GM12878 (cell line): Measurements from ENCODE around the gene HEPACAM2. TPM values are rescaled to one million over a fixed set of nuclear protein-coding genes. Genes with fewer than 3 reads are reported as not detected.
A peak's percentile ranks its signal among the peaks of the same experiment; 100 is the strongest.

Experiments
- ATAC-seq: fragments of 200-7000 bp; cut with Tn5 transposase; 3 replicates; pipeline ENCODE4 v1.9.1; 2020; ENCODE audit warnings: mild to moderate bottlenecking, moderate library complexity
- BruUV-seq: library from RNA; stranded (reverse); fragments of 400-500 nt; replicated peaks from 2 replicates; lab custom pipeline; 2021; lab: Mats Ljungman, UMichigan
- CTCF ChIA-PET: fragments of 300-600 bp; sonication (Branson Sonifier 250); formaldehyde crosslinking; extraction: SDS; loops from one replicate; lab custom pipeline; 2021; ENCODE audit warnings: inconsistent platforms; lab: Yijun Ruan, JAX
- POLR2A ChIA-PET: fragments of 350-600 bp; formaldehyde crosslinking; extraction: SDS; loops from one replicate; lab custom pipeline; 2021; ENCODE audit warnings: inconsistent platforms; lab: Charles Lee
- RAD21 ChIA-PET: fragments of 300-600 bp; sonication (Branson Sonifier 250); formaldehyde crosslinking; loops from one replicate; lab custom pipeline; 2023; ENCODE audit warnings: antibody characterized with exemption; ENCODE audit not compliant: unreplicated experiment; lab: Charles Lee
- SMC1A ChIA-PET: fragments of 300-600 bp; sonication (Branson Sonifier 250); formaldehyde crosslinking; loops from one replicate; lab custom pipeline; 2023; ENCODE audit not compliant: unreplicated experiment, uncharacterized antibody; lab: Charles Lee
- DNase-seq: peaks from one replicate; pipeline ENCODE4 v3.0.0-alpha.2; 2011; ENCODE audit warnings: low read depth, low spot score
- FAIRE-seq: peaks from 3 replicates; lab custom pipeline; 2011; peaks lifted over from hg19 to GRCh38; lab: Jason Lieb, UNC
- H2AFZ ChIP-seq: 2 replicates; pipeline ENCODE4 v1.6.0; 2011; ENCODE audit warnings: low read depth, low read length, control low read depth; ENCODE audit not compliant: control insufficient read depth
- H3K27ac ChIP-seq: 2 replicates; pipeline ENCODE4 v1.5.1; 2011; ENCODE audit warnings: control low read depth; ENCODE audit not compliant: control insufficient read depth, insufficient read depth
- H3K27me3 ChIP-seq, 2 experiments: replicated peaks in 1 of 2; 2 replicates each; pipeline versions ENCODE4 v1.6.0 to v1.6.1; 2011; ENCODE audit warnings: low read length in 1 of 2; ENCODE audit not compliant: control insufficient read depth in 2 of 2, insufficient read depth in 2 of 2
- H3K36me3 ChIP-seq, 2 experiments: 2 replicates each; pipeline ENCODE4 v1.5.1; 2011; ENCODE audit warnings: low read length in 1 of 2; ENCODE audit not compliant: control insufficient read depth in 2 of 2, insufficient read depth in 2 of 2
- H3K4me1 ChIP-seq: 2 replicates; pipeline ENCODE4 v1.6.1; 2011; ENCODE audit warnings: mild to moderate bottlenecking, low read length, moderate library complexity, mixed read lengths; ENCODE audit not compliant: control insufficient read depth, insufficient read depth
- H3K4me2 ChIP-seq: 2 replicates; pipeline ENCODE4 v1.6.0; 2011; ENCODE audit warnings: control low read depth; ENCODE audit not compliant: control insufficient read depth, insufficient read depth
- H3K4me3 ChIP-seq: fragments of 200-600 bp; sonication (generic); 2 replicates; pipeline ENCODE4 v1.5.1; 2016
- H3K79me2 ChIP-seq: 2 replicates; pipeline ENCODE4 v1.6.0; 2011; ENCODE audit warnings: low read length; ENCODE audit not compliant: control insufficient read depth, insufficient read depth
- H3K9ac ChIP-seq: 2 replicates; pipeline ENCODE4 v1.8.0; 2011; ENCODE audit warnings: low read length, control low read depth, mixed read lengths; ENCODE audit not compliant: control insufficient read depth, insufficient read depth
- H3K9me3 ChIP-seq: replicated peaks from 3 replicates; pipeline ENCODE4 v1.5.1; 2011; ENCODE audit warnings: mild to moderate bottlenecking, low read length; ENCODE audit not compliant: control insufficient read depth, insufficient read depth
- H4K20me1 ChIP-seq: 2 replicates; pipeline ENCODE4 v1.6.0; 2011; ENCODE audit not compliant: control insufficient read depth, insufficient read depth
- ATF7 ChIP-seq: fragments of 450-650 bp; IDR thresholded peaks from 2 replicates; pipeline ENCODE4 v1.6.1; 2016; ENCODE audit warnings: low read depth, mild to moderate bottlenecking
- BACH1 ChIP-seq: fragments of 450-650 bp; IDR thresholded peaks from 2 replicates; pipeline ENCODE4 v1.6.1; 2017; ENCODE audit warnings: mild to moderate bottlenecking, borderline replicate concordance
- CREM ChIP-seq: IDR thresholded peaks from 2 replicates; pipeline ENCODE4 v1.6.1; 2014; ENCODE audit warnings: antibody characterized with exemption, low read depth
- ETV6 ChIP-seq, 2 experiments: fragments of 450-650 bp in 1 of 2; IDR thresholded peaks in 1 of 2; conservative IDR thresholded peaks in 1 of 2; 2 replicates each; pipeline ENCODE4 v1.6.1; 2014; ENCODE audit warnings: antibody characterized with exemption in 1 of 2, borderline replicate concordance in 1 of 2, low read depth in 1 of 2, mild to moderate bottlenecking in 1 of 2, moderate library complexity in 1 of 2
- MEF2B ChIP-seq: fragments of 450-650 bp; IDR thresholded peaks from 2 replicates; pipeline ENCODE4 v1.6.1; 2018; ENCODE audit warnings: mild to moderate bottlenecking, moderate library complexity; ENCODE audit not compliant: partially characterized antibody, poor library complexity, severe bottlenecking
- NFIC ChIP-seq: IDR thresholded peaks from 2 replicates; pipeline ENCODE4 v1.6.1; 2012; ENCODE audit warnings: low read depth, mild to moderate bottlenecking, inconsistent platforms, low read length, moderate library complexity
- PBX3 ChIP-seq: IDR thresholded peaks from 2 replicates; pipeline ENCODE4 v1.6.1; 2011; ENCODE audit warnings: mild to moderate bottlenecking, low read depth, low read length, moderate library complexity; ENCODE audit not compliant: insufficient replicate concordance
- SPI1 ChIP-seq: IDR thresholded peaks from 2 replicates; pipeline ENCODE4 v1.6.1; 2011; ENCODE audit warnings: low read depth, mild to moderate bottlenecking, low read length, moderate library complexity, borderline replicate concordance; ENCODE audit not compliant: insufficient read depth
- WGBS: methylation state at CpG from one replicate; pipeline ENCODE4 v1.1.6; 2016; ENCODE audit warnings: low lambda C conversion rate; ENCODE audit not compliant: insufficient replicate concordance, insufficient coverage; ENCODE audit errors: missing lambda C conversion rate; 5-methylcytosine and 5-hydroxymethylcytosine counted together
- in situ Hi-C: fragments of 300-500 bp; cut with MboI; formaldehyde crosslinking; loops from 9 replicates; pipeline ENCODE4 v1.14.3; 2018; ENCODE audit warnings: mixed read lengths
- intact Hi-C: fragments of 100-400 bp; cut with micrococcal nuclease; formaldehyde crosslinking; loops from one replicate; pipeline ENCODE4 v1.14.2; 2022; ENCODE audit not compliant: unreplicated experiment
- polyA plus RNA-seq, 11 experiments: library from polyadenylated mRNA; depleted of rRNA in 4 of 11; unstranded in 6 of 11; stranded (reverse) in 5 of 11; fragments of >200 nt; fragmentation: Nextera tagmentation in 4 of 11; fragmentation: Illumina TruSeq in 1 of 11; extraction: Ambion mirVana in 4 of 11; extraction: Trizol in 1 of 11; gene quantifications; 1 replicate in 1 of 11; 2 replicates in 10 of 11; pipeline versions ENCODE4 v1.2.1 to v1.2.3, GENCODE V29; 2011 to 2016; ENCODE audit warnings: inconsistent platforms in 2 of 11, missing spikeins in 2 of 11, low read depth in 1 of 11
- total RNA-seq, 4 experiments: library from RNA; depleted of rRNA in 3 of 4; stranded (reverse); fragments of >200 nt in 3 of 4; fragmentation: Illumina TruSeq in 1 of 4; extraction: Trizol in 1 of 4; gene quantifications; 2 replicates each; pipeline versions ENCODE4 v1.2.1 to v1.2.3, GENCODE V29; 2013 to 2021
- TF ChIP-seq, protein P1 (sequence below): fragments of 450-650 bp; IDR thresholded peaks from 2 replicates; pipeline ENCODE4 v1.6.1; 2016; ENCODE audit warnings: mild to moderate bottlenecking

HEPACAM2 gene
- total and polyA plus RNA-seq, 10 of the 15 experiments (the other 5 are each of a cell fraction or from before 2014, with no cell fraction given) = 0.04 to 0.58 TPM; not detected in 8

- intact Hi-C loops (loop anchor here (2.0 kb wide), 2 partner anchors 28 to 86 kb away; partner anchors contain the start of gene VPS50), in situ Hi-C loops (no loop called here)
- H3K36me3 ChIP-seq = peaks cover 0 to 29% of the 10 kb centered on the region in 2 experiments; a peak in 3 of 4 replicates
- POLR2A ChIA-PET = interaction anchor here (1.3 to 4.2 kb wide), 2 partner anchors 19 to 29 kb away, joined by 6 to 33 read pairs; partner anchors contain the start of gene SAMD9
- SMC1A ChIA-PET = interaction anchor here (0.8 to 5.8 kb wide), 15 partner anchors 8 to 110 kb away, joined by 3 to 58 read pairs (median 4); partner anchors contain the start of genes HEPACAM2, SAMD9 and VPS50
- RAD21 ChIA-PET = interaction anchor here (0.6 to 4.7 kb wide), 5 partner anchors 19 to 661 kb away, joined by 3 to 35 read pairs (median 5); partner anchors contain the start of genes SAMD9 and VPS50
- H3K27me3 ChIP-seq = no peaks in the 10 kb centered on the region
- ATAC-seq (peak; percentile 68), FAIRE-seq (no peak), DNase-seq (no peak)
- 0% methylated on average over 5 of the region's 5 CpGs for WGBS
- H3K4me2 ChIP-seq = peak overlapping the region; percentile 72
- H3K4me1 ChIP-seq = peaks cover 10% of the 10 kb centered on the region; the same call in 1 of the 2 replicates
- peak overlapping the region; percentile 20; the same call in 1 of the 2 replicates for H2AFZ ChIP-seq
- peak overlapping the region; percentile 84 for H3K27ac ChIP-seq
- no peaks in the 10 kb centered on the region; the same call in 2 of the 3 replicates for H3K9me3 ChIP-seq
- H3K4me3 ChIP-seq = peak overlapping the region; percentile 91
- no TSS peak for BruUV-seq
- CTCF ChIA-PET = interaction anchor here (0.7 to 3.7 kb wide), 11 partner anchors 10 to 700 kb away, joined by 3 to 19 read pairs (median 4); partner anchors contain the start of genes GATAD1 and SAMD9
- TF ChIP-seq BACH1 (peak; percentile 45; the same call in 1 of the 2 replicates), MEF2B (peak; percentile 60), PBX3 (peak; percentile 30), ETV6 (conservative IDR thresholded peaks at IDR 0.05 in 1 of 2, IDR thresholded peaks at IDR 0.05 in 1 of 2; ENCODE audit: borderline replicate concordance in 1 of 2, low read depth in 1 of 2) (0 out of 4 replicates have a peak, but pooled peaks of 1 of the 2 experiments have one; percentile 7), SPI1 (peak; percentile 65), NFIC (0 out of 2 replicates have a peak, but pooled peaks have one; percentile 22), ATF7 (no peak), CREM (no peak)
- TF ChIP-seq, protein P1, sequence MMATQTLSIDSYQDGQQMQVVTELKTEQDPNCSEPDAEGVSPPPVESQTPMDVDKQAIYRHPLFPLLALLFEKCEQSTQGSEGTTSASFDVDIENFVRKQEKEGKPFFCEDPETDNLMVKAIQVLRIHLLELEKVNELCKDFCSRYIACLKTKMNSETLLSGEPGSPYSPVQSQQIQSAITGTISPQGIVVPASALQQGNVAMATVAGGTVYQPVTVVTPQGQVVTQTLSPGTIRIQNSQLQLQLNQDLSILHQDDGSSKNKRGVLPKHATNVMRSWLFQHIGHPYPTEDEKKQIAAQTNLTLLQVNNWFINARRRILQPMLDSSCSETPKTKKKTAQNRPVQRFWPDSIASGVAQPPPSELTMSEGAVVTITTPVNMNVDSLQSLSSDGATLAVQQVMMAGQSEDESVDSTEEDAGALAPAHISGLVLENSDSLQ = peak; percentile 90
- peak overlapping the region; percentile 63 for H3K9ac ChIP-seq
- H3K79me2 ChIP-seq = peaks cover 32% of the 10 kb centered on the region
- no peaks in the 10 kb centered on the region for H4K20me1 ChIP-seq
These were observed 79.7 kb downstream of the HEPACAM2 start for GRCh38 chr7:93146472-93147141.
